DMS79 treated with DMSO at 0.1 percent for 48 hours (cell line): ENCODE measurements around the gene DDX31.

ENCODE experiments used
- DNase-seq: peaks from one replicate; lab custom pipeline; 2025; lab: John Stamatoyannopoulos, UW

The DDX31 gene

DNA sequence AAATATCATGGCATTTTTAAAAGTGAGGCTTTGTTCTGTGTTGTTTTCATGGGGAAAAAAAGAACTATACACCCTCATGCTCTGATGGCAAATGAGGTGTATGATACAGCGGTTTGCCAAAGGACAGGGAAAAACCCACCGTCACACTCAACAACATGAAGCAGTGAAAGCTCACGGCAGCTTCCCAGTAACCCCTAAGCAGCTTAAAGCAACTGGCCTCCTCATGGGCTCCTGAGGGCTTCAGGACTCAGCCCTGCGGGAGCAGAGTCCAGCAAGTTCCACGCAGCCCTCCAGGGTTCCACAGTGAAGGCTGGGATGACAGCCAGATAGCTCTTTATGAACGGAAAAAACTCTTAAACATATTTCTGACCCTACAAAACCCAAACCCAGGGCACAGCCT lies 74.5 kb downstream of the DDX31 start:
- no peak for DNase-seq

DNA sequence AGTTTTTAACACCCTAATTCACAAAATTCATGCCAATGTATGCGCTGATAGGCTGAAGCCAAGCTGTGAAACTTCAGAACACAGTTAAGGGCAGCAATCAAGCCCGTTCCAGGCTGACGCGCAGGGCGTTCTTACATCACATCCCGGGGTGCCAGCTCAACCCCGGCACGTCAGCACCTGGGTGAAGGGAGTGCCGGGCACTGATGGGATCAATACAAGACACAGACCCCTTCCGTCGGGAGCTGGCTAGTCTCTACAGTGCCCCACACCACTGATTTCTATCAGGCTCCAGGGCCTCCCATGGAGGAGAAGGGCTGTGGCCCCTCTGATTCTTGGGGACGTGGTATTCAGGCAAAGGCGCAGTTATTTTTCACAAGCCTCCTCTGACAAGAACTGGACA lies 75.4 kb downstream of the DDX31 start:
- DNase-seq: no peak

DNA sequence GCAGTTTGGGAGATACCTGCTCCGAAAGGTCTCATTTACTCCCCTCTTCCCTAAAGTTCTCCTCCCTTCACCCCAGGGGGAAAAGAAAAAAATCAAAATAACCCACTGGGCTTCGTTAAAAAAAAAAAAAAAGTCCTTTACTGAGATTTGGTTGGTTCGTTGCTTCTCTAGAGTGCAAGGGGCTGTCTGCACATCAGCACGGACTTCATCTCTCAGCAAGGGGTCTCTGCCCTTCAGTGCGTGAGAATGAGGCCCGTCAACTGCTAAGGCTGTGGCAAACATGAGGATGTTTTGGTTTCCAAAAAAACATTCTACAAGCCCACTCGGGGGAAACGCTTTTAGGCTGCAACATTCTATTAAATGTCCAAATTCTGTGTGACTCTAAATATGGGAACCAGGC lies 77.3 kb downstream of the DDX31 start:
- no peak for DNase-seq

DNA sequence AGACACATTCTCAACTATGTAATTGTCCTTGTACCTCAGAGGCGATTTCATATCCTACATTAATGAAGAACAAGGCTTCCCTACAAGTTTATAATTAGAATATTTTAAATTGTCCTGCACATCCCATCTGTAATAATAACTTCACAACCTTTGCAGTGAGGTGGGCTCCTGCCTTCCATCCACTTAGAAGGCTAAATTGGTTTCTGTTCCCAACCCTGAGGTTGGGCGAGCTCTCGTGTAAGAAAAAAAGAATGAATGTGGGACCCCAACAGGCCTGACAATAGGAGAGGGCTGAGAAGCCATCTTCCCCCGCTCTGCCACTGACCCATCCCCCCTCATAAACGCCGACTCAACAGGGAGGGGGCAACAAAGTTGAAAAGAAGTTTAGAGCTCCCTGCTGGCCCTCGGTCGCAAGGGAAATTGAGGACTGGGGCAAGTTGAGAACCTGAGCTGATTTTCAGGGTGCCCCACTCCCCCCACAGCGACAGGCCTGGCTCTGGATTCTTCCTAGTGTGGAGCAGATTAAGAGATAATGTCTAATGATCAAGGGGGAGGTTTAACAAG lies 78.0 kb downstream of the DDX31 start:
- no peak for DNase-seq

DNA sequence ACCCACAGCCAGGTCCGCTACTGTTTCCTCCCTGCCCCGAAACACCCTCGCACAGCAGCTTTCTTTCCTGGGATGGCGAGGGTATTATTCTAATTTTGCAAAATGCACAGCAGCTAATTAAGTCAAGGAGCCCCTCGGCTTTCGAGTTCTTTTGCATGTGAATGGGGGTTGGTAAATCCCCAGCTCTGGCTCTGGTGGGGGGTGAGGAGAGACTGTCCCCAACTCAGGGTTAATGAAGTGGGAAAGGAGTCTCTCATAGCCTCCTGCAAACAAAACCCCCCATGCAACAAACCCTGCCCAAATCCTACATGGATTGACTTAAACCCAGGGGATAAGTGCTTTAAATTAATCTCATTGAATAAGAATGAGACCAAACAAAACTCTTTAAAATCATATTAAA lies 78.5 kb downstream of the DDX31 start:
- DNase-seq: no peak

DNA sequence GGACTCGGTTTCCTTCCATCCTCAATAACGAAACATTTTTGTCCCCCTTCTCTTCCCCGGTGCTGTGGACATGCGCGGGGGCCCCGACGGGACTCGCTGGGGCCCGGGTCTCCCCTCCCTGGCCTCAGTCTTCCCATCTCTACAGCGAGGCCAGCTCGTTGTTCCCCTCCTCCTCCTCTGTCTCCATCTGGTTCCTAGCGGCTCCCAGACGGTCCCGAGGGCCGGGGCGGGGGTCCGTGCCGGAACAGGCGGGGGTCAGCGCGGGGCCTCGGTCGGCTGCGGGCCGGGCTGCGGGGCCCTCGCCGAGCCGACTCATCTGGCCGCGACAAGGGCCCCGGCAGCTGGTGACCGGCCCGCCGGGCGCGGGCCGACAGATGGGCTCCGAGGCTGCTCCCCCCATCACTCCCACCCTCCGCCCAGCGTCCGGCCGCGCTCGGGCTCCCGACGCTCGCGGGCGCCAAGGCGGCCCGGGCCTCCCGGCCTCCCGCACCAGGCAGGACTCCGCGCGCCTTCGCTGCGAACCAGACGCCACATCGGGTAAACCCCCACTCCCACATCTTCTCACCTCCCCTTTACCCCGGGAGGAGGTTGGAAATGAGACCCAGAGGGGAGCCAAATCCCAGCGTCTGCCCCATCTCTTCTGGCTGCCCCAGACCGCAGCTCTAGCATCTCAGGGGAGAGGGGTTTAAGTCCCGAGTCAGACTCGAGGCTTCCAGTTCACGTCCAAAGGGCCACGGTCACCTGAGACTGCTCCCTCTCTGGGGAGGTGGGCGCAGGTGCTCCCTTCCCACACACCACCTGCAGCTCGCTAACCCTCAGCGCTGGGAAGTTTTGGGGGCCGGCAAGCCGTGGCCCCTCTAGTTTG lies 79.2 kb downstream of the DDX31 start:
- DNase-seq: no peak

DNA sequence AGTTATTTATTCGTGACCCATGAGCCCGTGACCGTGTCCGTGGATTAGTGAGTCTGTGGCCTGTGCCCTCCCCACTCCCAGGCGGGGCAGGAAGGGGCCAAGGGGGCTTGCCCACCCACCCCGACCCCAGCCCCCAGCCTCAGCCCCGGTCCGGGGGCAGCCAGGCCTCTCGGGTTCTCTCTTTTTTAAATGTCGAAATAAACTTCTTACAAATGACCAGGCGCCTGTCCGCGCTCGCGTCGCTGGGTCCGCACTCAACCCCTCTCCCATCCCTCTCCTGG lies 79.8 kb downstream of the DDX31 start:
- DNase-seq: no peak

DNA sequence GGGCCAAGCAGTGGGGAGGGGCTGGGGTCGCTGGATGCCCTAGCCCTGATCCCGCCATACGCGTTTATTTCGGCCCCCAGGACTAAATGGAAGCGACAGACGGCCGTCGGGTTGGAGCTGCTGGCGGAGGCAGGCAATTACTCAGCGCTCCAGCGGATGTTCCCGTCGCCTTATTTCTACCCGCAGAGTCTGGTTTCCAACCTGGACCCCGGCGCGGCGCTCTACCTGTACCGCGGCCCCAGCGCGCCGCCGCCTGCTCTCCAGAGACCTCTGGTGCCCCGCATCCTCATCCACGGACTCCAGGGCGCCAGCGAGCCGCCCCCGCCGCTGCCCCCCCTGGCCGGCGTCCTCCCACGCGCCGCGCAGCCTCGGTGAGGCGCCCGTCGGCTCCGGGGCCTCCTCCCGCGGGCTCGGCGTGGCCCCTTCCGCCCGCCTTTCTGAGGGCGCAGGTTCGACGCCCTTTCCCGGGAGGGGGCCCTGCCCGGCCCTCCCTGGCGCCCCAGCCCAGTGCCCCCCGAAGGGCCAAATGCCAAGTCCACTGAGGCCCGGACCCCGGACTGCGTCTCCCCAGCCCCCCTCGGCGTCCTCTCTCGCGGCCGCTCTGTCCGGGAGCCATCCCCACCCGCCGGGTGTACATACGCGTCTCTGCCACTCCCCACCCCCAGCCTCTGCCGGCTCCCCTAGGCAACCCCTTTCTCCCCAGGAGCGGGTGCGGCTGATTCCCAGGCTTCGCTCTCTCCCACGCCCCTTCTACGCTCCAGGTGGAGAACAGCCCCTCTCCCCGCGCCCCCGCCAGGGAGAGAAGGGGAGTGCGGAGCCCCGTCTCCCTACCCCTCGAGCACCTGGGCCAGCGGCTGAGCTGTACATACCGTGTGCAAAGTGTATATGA lies 80.4 kb downstream of the DDX31 start:
- DNase-seq: no peak

DNA sequence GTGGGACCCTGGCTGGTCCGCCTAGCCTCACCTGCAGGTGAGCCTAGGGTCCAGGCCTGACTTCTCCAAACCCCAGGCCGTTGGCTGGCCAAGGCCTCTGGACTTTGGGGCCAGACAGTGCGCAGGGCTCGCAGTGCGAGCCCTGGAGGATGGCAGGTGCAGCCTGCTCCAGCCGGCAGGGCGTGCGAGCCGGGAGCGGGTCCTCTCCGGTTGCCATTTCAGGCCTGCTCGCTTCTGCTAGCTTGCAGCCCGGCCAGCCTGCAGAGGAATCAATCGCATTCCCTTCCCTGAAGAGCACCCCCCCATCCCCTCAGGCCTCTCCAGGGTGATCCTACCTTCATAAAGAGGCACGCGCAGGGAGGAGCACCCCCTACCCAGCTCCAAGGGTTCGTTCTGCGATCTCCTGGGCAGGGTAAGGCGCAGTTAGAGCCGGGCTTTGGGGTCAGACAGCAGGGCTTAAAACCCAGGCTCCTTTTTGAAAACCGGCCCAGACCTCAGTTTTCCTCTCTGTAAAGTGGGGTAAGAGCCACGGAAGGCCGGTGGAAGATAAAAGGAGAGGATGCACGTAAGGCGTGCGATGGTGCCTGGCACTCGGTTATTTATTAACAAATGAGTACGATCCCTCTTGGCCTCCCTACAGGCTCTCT lies 81.2 kb downstream of the DDX31 start:
- no peak for DNase-seq

DNA sequence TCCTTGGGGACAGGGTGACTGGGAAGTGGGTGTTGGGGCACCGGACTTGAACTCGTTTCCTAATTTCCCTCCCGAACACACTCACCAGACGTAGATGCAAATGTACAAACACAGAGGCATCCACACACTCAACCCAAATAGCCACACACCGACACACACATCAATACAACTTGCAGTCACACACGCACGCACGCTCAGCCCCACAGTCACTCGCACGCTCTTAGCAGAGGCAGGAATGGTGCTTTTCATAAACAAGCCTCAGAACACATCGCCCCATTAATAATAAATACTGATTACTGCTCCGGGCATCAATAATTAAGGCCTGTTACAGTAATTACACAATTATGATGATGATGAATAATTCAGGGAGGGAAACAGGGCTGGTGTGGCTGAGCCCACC lies 81.7 kb downstream of the DDX31 start:
- no peak for DNase-seq

DNA sequence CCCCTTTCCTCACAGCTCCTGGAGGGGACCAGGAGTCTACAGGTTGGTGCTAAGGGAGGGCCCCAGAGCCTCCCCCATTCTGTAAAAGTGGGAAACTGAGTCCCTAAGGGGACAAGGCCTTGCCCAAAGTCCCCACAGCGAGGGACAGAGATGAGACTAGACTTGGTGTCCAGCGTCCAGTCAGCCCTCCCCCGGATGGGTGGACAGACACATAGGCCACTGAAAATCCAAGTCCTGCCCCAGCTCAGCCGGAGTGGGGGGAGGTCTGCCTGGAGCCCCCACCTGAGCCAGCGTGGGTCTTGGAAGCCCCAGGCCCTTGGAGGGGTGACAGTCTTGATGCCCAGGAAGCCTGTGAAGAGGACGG lies 82.2 kb downstream of the DDX31 start:
- DNase-seq: no peak

DNA sequence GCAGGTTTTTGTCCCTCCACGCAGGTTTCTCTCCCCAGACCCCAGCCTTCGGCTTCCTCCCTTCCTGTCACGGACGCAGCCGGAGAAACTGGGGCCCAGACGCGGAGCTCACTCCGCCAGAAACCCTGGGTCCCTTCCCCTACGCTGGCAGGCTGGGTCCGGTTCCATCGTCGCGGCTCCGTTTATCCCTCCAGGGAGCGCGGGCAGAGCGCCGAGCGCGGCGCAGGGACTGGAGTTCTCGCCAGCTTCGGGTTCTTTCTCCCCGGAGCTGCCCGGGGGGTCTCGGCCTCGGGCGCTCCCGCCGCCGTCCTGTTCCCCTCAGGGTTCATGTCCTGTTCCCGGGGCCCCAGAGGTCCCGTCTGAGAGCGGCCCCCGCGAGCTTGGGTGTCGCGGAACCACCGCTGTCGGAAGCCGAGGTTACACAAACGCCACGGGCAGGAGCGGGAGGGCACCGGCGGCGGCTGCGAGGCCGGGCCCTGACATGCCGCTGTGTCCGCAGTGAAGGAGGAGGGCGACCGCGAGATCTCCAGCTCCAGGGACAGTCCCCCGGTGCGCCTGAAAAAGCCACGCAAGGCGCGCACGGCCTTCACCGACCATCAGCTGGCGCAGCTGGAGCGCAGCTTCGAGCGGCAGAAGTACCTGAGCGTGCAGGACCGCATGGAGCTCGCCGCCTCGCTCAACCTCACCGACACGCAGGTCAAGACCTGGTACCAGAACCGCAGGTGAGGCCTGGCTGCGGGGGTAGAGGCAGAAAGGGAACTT lies 82.8 kb downstream of the DDX31 start:
- peak; percentile 20 for DNase-seq

DNA sequence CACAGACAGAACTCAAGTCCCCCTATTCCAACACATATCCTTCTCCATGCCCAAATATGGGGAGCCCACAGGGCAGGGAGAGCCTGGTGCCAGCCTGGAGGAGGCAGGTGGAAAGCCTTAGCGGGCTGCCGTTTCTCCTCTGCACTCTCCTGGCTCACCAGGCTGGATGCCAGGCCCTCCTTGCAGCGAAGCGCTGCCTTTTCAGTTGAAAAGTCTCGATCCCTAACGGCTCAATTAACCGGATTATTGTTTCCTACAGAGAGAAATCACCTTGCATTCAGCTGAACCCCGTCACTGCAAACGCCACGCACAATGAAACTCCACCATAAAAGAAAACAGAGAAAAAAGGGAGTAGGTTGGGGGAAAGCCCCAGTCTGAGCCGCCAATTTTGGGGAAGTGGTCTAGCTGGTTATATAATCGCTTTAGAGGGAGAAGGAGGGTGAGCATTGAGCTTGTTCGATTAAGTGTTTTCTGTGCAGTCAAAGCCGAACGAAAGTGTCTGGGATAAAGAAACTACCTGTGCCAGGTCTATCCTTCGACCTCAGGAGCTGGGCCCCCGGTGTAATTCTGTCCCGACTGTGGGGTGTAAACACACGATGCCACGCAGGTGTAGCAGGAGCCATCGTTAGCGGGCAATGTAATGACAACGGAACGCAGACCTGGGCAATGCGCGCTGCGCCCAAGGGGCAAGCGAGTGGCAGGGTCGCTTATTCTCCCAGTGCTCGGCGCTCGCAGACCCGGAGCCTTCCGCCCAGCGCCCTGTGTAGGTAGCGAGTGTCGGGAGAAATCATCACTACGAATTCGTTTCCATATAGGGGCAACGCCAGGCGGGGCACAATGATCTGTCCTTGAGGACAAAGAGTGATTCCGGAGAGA lies 83.6 kb downstream of the DDX31 start:
- DNase-seq: peak; percentile 26

DNA sequence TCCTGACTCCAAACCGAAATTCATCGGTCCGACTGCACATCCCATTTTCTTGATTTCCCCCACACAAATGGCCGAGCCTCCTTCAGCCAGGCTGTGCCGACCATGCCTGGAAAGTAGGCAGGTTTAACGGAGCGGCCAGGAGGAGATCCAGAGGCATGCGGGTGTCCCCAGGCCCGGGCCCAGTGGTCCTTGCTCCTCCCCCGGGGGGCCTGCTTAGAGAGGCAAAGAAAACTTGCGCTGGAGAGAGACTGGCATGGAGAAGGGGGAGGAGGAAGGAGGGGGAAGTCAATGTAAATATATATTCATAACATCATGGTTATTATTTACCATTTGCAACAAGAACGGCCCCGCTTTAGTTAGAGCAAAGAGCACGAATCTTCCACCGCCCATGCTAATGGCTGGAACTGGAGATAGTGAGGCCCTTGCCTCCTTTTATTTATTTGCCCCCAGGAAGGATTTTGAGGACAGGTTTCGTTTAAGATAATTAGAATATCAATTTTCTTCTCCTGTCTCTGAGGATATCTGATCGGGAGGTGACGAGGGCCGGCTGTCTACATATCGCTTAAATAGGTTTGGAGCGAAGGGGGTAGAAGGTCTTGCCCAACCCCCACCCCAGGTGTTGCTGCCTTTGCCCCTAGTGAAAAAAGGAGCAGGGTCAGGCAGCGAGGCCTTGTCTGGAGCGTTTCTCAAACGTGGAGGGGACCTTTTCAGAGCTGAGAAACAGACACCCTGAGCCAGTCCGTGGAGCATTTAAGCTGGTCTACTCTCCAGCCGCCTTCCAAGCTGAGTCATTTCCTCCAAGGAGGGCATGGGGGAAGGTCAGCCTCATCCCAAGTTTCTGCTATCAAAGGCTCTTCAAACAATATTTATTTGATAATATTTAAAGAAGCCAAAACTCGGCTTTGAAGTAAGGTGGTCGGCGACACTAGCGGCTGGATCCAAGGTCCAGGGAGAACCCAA lies 84.9 kb downstream of the DDX31 start:
- DNase-seq: no peak

DNA sequence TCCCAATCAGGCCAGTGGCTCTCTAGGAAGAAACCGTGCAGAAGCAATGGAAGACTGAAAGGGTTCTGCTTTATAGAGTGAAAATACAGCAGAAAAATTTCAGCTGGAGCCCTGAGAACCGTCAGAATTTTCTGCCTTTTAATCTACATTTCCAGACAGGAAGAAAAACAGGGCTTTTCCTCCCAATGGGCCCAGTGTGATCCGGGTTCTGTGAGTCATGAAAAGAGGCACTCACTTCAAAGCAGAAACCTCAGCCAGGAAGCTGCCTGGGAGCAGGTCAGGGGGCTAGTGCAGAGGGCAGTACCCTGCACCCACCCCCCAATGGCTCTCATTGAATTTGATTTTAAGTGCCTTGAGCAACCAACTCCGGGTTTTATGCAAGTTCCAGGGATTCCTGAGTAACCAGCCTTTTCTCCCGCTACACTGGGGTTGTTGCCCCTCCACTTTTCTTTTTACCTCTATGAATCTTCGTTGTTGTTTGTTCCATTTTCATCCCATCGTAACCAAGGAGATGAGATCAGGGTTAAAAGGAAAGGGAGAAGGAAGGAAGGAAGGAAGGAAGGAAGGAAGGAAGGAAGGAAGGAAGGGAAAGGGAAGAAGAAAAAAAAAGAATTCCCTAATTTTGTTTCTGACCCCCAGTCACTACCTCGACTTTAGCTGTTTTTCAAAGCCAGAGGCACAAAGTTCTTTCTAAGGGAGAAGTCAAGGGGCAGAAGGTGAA lies 86.0 kb downstream of the DDX31 start:
- DNase-seq: no peak

DNA sequence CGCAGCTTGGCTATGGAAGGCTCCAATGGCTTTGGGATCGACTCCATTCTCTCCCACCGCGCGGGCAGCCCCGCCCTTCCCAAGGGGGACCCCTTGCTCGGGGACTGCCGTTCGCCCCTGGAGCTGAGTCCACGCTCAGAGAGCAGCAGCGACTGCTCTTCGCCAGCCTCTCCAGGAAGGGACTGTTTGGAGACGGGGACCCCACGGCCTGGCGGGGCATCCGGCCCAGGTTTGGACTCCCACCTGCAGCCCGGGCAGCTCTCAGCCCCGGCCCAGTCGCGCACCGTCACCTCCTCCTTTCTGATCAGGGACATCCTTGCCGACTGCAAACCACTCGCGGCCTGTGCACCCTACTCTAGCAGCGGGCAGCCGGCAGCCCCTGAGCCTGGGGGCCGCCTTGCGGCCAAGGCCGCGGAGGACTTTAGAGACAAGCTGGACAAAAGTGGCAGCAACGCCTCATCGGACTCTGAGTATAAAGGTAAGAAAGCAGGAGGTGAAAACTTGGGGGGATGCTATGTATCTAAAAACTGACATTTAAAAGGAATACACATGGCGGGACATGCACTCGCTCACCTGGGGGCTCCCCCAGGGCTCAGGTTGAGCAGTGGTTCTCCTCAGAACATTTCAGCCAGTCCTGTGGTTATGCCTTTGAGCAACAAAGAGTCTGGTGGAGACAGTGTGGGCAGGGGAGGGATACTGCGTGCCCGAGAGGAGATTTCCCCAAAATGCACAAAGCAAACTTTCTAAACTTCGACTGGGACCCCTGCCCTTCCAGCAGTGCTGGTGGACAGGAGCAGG lies 86.8 kb downstream of the DDX31 start:
- no peak for DNase-seq

DNA sequence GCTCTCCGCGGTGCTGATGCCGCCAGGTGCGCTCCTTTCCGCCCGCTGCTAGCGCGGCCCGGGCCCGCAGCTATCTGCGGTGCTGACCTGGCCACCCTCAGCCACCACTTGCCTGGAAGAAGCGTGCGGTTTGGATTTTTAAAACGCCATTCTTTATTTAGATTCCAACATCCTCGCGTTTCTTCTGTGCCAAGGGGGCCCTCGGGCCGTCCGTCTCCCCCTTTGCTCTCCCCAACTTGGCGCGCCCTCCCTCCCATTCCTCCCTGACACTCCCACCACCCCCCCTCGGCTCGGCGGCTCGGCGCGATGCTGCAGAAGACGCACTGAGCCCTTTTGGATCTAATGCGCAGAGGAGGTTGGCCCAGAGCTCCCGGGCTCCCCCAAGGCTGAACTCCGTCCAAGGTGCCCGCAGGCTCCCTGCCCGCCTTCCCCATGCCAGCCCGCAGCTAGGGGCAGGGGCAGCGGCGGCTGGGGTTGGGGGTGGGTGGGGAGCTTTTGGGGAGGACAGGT lies 87.5 kb downstream of the DDX31 start, which contains the start of gene BARHL1:
BARHL1 (plus strand) TSS at position 331 of the 510 bp plus-strand sequence. CDS start 192 bp downstream, outside the sequence.
- DNase-seq: no peak

DNA sequence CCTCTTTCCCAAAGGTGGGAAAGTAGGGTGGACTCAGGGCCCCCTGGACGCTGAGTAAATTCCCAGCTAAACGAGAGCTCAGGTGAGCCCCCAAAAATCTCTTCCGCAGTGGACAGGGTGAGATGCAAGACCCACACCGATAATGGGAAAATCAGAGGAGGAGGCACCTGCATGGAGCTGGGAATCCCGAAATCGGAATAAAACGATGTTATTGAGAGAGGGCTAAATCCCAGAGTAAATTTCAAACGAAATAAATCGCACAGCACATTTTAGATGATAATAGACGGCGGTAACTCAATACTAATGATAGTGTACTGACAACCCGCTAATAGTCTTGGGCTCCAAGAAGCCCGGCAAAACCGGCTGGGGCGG lies 90.4 kb downstream of the DDX31 start:
- DNase-seq: no peak
